ENCODE data around the gene EVA1A.

EVA1A gene

GRCh38 chr2:75563591-75563990 lies 2.9 kb upstream of the EVA1A start:
- DNase-seq (ENCODE audit: insufficient read length, low spot score) (no peak), FAIRE-seq (no peak)
- no peak for TF ChIP-seq POLR2A (IDR thresholded peaks at IDR 0.05; ENCODE audit: low read depth, low read length)

DNA sequence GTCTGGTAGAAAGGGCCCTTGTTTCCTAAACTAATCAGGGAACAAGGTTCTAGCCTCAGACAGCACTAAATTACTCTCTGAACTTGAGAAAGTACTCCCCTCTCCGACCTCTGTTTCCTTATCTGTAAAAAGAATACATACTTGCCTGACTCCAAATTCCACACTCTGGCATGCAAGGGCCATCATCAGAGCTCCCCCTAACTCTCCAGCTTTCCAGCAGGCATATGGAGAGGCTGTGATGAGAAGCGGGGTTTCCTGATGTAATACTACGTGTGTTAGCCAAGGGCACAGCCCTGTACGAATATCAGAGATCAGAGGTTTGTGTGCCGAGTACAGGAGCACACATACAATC lies 1.8 kb upstream of the EVA1A start:
- no peak for FAIRE-seq
- no peak for TF ChIP-seq POLR2A (IDR thresholded peaks at IDR 0.05; ENCODE audit: low read depth, low read length)

GRCh38 chr2:75561566-75562512 lies 1.1 kb upstream of the EVA1A start:
- DNase-seq (ENCODE audit: insufficient read length, low spot score) = no peak
- no peak for FAIRE-seq
- no peak for TF ChIP-seq POLR2A (IDR thresholded peaks at IDR 0.05; ENCODE audit: low read depth, low read length)

More for the DNA sequence above, 1.8 kb upstream of the EVA1A start:
- DNase-seq (ENCODE audit: insufficient read length, low spot score) = no peak

DNA sequence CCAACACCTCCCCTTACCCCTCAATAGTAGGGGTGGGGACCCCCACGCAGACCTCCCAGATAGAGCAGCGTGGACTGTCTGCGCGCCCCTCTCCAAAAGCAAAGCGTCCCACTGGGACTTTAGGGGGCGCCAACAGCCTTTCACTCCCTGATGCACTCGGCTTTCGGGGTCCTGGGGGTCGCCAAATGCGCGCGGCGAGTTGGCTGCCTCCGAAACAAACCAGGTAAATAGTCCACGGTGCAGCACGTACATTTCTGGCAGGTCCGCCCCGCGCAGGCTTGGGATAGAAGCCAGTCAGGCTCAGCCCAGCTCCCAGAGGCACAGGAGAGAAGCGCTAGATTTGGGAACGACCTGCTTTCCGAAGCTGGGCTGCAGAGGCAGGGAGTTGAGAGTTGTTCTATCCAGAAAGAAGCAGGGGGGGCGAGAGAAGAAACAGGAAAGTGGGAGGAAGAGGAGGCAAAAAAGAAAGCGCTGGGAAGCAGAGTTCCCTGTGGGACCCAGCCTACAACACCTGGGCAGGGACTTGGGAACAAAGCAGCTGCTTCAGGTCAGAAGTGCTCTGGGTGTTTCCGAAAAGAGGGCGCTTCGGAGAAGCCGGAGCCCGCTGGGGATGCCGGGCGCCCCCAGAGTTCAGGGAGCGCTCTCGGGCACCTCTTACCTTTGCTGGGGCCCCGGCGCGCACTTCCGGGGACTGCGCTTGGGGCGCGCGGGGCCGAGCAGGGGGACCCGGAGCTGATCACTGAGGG lies 544 bp downstream of the EVA1A start:
- DNase-seq (ENCODE audit: insufficient read length, low spot score) (peak; percentile 28), FAIRE-seq (no peak)
- TF ChIP-seq POLR2A (IDR thresholded peaks at IDR 0.05; ENCODE audit: low read depth, low read length) = no peak

- DNase-seq (ENCODE audit: insufficient read length, low spot score) = no peak
- no peak for TF ChIP-seq POLR2A (IDR thresholded peaks at IDR 0.05; ENCODE audit: low read depth, low read length)
- no peak for FAIRE-seq
Measured at GRCh38 chr2:75559680-75560021, 1.1 kb downstream of the EVA1A start.

DNA sequence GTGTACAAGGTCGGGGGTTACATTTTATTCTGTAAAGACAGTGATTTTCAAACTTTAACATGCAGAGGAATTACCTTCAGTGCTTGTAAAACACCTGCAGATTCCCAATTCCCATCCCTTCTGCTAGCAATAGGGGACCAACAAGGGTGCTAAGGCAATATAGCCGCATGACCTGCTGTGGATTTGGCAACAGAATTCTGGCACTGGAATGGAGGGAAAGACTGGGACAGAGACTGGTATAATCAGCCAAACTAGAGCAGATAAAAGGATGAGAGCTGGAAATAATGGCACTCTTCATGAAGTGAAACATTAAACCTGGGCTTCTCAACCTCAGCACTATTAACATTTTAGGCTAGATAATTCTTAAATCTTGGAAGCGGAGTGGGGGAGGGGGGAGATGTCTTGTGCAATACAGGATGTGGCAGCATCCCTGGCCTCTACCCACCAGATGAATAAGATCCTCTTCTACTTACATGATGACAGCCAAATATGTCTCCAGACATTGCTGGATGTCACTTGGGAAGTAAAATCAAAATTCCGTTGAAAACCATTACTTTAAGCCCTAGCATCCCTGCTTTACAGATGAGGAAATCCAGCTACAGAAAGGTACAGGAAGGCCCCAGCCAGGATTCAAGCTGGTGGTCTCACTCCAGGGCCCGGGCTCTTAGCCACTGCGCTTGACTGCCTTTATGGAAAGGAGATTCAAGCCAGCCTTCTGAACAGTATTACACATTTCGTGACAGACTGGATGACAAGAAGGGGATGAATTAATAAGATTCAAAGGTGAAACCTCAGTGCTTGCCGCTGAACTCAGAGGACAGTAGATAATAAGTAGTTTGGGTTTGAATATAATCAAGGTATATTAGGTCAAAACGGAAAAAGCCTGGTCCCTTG lies 1.7 kb downstream of the EVA1A start:
- FAIRE-seq = no peak
- TF ChIP-seq POLR2A (IDR thresholded peaks at IDR 0.05; ENCODE audit: low read depth, low read length) = no peak
- no peak for DNase-seq (ENCODE audit: insufficient read length, low spot score)

- TF ChIP-seq POLR2A (IDR thresholded peaks at IDR 0.05; ENCODE audit: low read depth, low read length) = no peak
- FAIRE-seq = no peak
Measured at GRCh38 chr2:75558136-75558535, 2.6 kb downstream of the EVA1A start.

GRCh38 chr2:75557474-75558133 lies 3.1 kb downstream of the EVA1A start:
- DNase-seq (ENCODE audit: insufficient read length, low spot score) (no peak), FAIRE-seq (no peak)
- TF ChIP-seq POLR2A (IDR thresholded peaks at IDR 0.05; ENCODE audit: low read depth, low read length) = no peak

More at GRCh38 chr2:75558136-75558535, 2.6 kb downstream of the EVA1A start:
- DNase-seq (ENCODE audit: insufficient read length, low spot score) = no peak

DNA sequence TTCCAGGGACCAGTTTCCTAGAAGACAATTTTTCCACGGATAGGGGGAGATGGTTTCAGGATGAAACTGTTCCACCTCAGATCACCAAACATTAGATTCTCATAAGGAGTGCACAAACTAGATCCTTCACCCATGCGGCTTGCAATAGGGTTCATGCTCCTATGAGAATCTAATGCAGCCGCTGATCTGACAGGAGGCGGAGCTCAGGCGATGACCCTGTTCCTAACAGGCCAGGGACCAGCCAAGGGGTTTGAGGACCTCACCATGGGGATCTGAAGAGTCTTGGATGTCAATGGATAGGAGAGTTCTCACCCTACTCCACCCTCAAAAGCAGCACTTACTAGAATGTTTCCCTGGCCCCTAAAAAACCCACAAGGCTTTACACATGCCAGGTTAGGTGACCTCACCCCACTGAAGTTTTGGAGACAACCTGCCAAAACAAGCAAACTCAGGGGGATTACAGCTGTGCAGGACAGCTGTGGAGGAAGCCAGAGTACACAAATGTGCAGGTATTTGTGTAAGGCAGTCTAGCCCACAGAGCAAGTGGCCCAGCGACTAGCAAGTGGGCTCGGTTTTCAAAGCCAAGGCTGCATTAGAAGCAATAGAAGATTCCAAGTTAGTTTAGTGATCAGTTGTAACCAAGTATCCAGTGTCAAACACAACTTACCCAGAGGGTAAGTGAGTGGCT lies 3.9 kb downstream of the EVA1A start:
- FAIRE-seq (no peak), DNase-seq (ENCODE audit: insufficient read length, low spot score) (no peak)
- no peak for TF ChIP-seq POLR2A (IDR thresholded peaks at IDR 0.05; ENCODE audit: low read depth, low read length)

DNA sequence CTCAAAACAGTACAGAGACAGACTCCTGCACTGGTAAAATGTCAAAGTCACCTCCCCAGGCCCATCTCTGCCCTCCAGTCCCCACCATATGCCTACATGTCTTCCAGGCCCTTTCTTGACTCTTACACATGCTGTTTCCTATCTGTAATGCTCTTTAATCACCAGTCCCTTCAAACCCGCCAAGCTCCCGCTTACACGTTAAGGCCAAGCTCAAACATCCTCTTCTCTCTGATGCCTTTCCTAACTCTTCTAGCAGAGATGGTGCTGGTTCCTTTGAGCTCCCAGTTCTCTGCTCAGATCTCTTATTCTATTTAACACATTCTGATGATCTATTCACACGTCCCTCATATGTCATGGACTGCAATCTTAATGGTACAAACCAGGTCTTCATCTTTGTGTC lies 5.0 kb downstream of the EVA1A start:
- TF ChIP-seq POLR2A (IDR thresholded peaks at IDR 0.05; ENCODE audit: low read depth, low read length) = no peak
- DNase-seq (ENCODE audit: insufficient read length, low spot score) = no peak
- no peak for FAIRE-seq

GRCh38 chr2:75553935-75554531 lies 6.7 kb downstream of the EVA1A start:
- FAIRE-seq (no peak), DNase-seq (ENCODE audit: insufficient read length, low spot score) (no peak)
- no peak for TF ChIP-seq POLR2A (IDR thresholded peaks at IDR 0.05; ENCODE audit: low read depth, low read length)

DNA sequence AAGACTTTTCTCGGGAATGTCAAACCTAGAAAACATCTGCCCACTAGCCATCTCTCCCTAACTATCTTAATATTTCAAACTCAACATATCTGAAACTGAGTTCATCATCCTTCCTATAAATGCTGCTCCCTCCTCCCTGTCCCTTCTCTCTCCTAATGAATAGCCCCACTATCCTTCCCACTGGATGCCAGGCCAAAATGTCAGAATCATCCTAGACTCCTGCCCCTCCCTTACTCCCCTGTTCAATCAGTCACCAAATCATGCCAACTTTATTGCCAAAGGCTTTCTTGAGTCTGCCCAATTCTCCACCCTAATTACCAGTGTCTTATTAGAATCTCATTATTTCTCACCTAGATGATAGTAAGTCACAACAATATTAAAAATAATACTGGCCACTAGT lies 8.5 kb downstream of the EVA1A start:
- DNase-seq (ENCODE audit: insufficient read length, low spot score) = no peak
- FAIRE-seq = no peak
- no peak for TF ChIP-seq POLR2A (IDR thresholded peaks at IDR 0.05; ENCODE audit: low read depth, low read length)
